NCI-H128 (cell line): ENCODE data around the gene SLF2.

Experiments used
- DNase-seq: peaks from one replicate; lab custom pipeline; 2025; ENCODE audit not compliant: unreplicated experiment; lab: John Stamatoyannopoulos, UW

The SLF2 gene

GRCh38 chr10:100978121-100978900 lies 65.5 kb downstream of the SLF2 start:
- DNase-seq, result no peak

GRCh38 chr10:100978901-100979195 lies 66.1 kb downstream of the SLF2 start:
- DNase-seq, result no peak

- DNase-seq, result no peak
Observed at GRCh38 chr10:100979791-100980272, 67.1 kb downstream of the SLF2 start.

GRCh38 chr10:100980311-100980710 lies 67.5 kb downstream of the SLF2 start:
- DNase-seq, result no peak

GRCh38 chr10:100980711-100981110 lies 67.9 kb downstream of the SLF2 start:
- DNase-seq, result no peak

- no peak for DNase-seq
Observed at GRCh38 chr10:100981178-100981772, 68.5 kb downstream of the SLF2 start.

GRCh38 chr10:100982916-100983830 lies 70.4 kb downstream of the SLF2 start:
- DNase-seq, result no peak

GRCh38 chr10:100983868-100984671 lies 71.3 kb downstream of the SLF2 start:
- DNase-seq, result no peak

GRCh38 chr10:100984672-100985177 lies 72.0 kb downstream of the SLF2 start:
- DNase-seq, result no peak

GRCh38 chr10:100985336-100985735 lies 72.6 kb downstream of the SLF2 start:
- DNase-seq, result no peak

- DNase-seq, result no peak
Observed at GRCh38 chr10:100986623-100986951, 73.8 kb downstream of the SLF2 start.

- peak; percentile 24 for DNase-seq
Observed at GRCh38 chr10:100986952-100987684, 74.4 kb downstream of the SLF2 start, which contains the start of the genes MRPL43 and TWNK. TSS of gene MRPL43 (minus strand) at chr10:100987497. CDS start at chr10:100987443, 54 bp downstream. TSS of gene TWNK (plus strand) at chr10:100987543. CDS start at chr10:100988211, 668 bp downstream.

GRCh38 chr10:100987685-100988049 lies 74.9 kb downstream of the SLF2 start:
- DNase-seq, result no peak

GRCh38 chr10:100988166-100988565 lies 75.4 kb downstream of the SLF2 start:
- DNase-seq, result no peak

GRCh38 chr10:100989088-100989487 lies 76.3 kb downstream of the SLF2 start:
- DNase-seq, result no peak

- no peak for DNase-seq
Observed at GRCh38 chr10:100993986-100994708, 81.4 kb downstream of the SLF2 start.

GRCh38 chr10:100995181-100995580 lies 82.4 kb downstream of the SLF2 start:
- no peak for DNase-seq

- DNase-seq, result no peak
Observed at GRCh38 chr10:100996678-100997359, 84.1 kb downstream of the SLF2 start.
